HepG2 (cell line): ENCODE data around the gene REEP6. TPM values are rescaled to one million over a fixed set of nuclear protein-coding genes. Genes with fewer than 3 reads are reported as not detected.

Source experiments
- AGO2 ChIP-seq: fragments of 200-400 bp; formaldehyde crosslinking; optimal IDR thresholded peaks from 2 replicates; pipeline ENCODE3; 2017; ENCODE audit warnings: mild to moderate bottlenecking, low read depth, low read length, moderate library complexity
- HMGXB4 ChIP-seq, 2 experiments: sonication (generic) in 1 of 2; formaldehyde crosslinking in 1 of 2; IDR thresholded peaks; 2 replicates each; pipeline versions ENCODE4 v1.4.0 to v1.6.1; 2018 to 2020; ENCODE audit warnings: missing genetic modification reagents in 2 of 2, borderline replicate concordance in 1 of 2, low read depth in 1 of 2, mild to moderate bottlenecking in 1 of 2, missing biosample characterization in 1 of 2
- PRDM15 ChIP-seq: sonication (generic); formaldehyde crosslinking; IDR thresholded peaks from 2 replicates; pipeline ENCODE4 v1.4.0; 2020; ENCODE audit warnings: missing genetic modification reagents
- ZNF510 ChIP-seq: sonication (generic); formaldehyde crosslinking; IDR thresholded peaks from 2 replicates; pipeline ENCODE4 v1.4.0; 2020; ENCODE audit warnings: low read depth, mild to moderate bottlenecking, missing genetic modification reagents
- ZNF704 ChIP-seq: sonication (generic); formaldehyde crosslinking; IDR thresholded peaks from 2 replicates; pipeline ENCODE4 v1.8.1; 2023; ENCODE audit warnings: mild to moderate bottlenecking, inconsistent platforms, moderate library complexity, missing genetic modification reagents, borderline replicate concordance
- polyA plus RNA-seq, 8 experiments: library from polyadenylated mRNA; depleted of rRNA in 3 of 8; stranded (reverse) in 7 of 8; unstranded in 1 of 8; fragments of >200 nt; fragmentation: Illumina TruSeq in 4 of 8; extraction: Trizol in 4 of 8; gene quantifications; 2 replicates each; pipeline versions ENCODE4 v1.2.1 to v1.2.3, GENCODE V29; 2011 to 2016; ENCODE audit warnings: low read depth in 4 of 8, missing spikeins in 1 of 8, mixed read lengths in 1 of 8; ENCODE audit not compliant: insufficient read depth in 1 of 8
- total RNA-seq, 5 experiments: library from RNA; depleted of rRNA; stranded (reverse); fragments of >200 nt; fragmentation: Illumina TruSeq; extraction: Trizol; gene quantifications; 2 replicates each; pipeline ENCODE4 v1.2.3, GENCODE V29; 2016; ENCODE audit warnings: low read depth in 1 of 5
- TF ChIP-seq, protein P1 (sequence below): sonication (generic); formaldehyde crosslinking; IDR thresholded peaks from 2 replicates; pipeline ENCODE4 v1.8.0; 2022; ENCODE audit warnings: missing genetic modification reagents, mild to moderate bottlenecking, borderline replicate concordance
- TF ChIP-seq, protein P2 (sequence below): sonication (generic); formaldehyde crosslinking; IDR thresholded peaks from 2 replicates; pipeline ENCODE4 v1.4.0; 2020; ENCODE audit warnings: missing genetic modification reagents, low read depth, mild to moderate bottlenecking, borderline replicate concordance

Gene REEP6
- total and polyA plus RNA-seq, 2 of the 13 experiments (the other 11 are each of a cell fraction or from before 2014, with no cell fraction given), result 10.0 to 28.8 TPM

DNA sequence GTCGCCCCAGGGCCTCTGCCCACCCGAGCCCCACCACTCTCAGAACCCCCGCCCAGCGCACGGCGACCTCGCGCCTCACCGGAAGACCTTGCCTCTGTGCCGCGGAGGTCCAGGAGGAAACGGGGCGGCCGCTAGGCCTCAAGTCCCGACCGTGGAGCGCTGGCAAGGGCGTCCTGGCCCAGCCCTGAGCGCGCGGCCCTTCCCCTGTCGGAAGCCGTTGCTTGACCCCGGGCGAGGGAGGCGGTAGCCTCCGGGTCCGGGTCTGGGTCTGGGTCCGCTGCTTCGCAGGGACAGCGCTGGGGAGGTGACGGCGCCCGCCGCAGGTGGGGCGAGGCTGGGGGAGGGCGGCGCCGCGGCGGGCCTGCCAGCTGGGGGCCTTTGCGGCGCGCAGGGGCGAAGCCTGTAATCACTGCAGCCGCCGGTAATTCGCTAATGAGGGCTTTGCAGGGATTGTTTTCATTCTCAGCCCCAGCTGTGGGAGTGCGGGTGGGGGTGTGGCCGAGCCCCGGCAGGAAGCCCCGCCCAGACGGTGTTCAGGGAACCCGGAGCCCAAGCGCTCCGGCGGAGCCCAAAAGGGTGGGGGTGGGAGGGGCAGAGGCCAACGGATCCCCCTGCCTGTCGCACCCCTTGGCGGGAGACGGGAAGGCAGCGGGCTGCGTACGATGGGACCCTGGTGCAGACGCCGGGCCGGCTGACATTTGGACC is 20.5 kb upstream of the REEP6 start (continued):
- TF ChIP-seq, protein P1, sequence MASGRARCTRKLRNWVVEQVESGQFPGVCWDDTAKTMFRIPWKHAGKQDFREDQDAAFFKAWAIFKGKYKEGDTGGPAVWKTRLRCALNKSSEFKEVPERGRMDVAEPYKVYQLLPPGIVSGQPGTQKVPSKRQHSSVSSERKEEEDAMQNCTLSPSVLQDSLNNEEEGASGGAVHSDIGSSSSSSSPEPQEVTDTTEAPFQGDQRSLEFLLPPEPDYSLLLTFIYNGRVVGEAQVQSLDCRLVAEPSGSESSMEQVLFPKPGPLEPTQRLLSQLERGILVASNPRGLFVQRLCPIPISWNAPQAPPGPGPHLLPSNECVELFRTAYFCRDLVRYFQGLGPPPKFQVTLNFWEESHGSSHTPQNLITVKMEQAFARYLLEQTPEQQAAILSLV (CRISPR knock-in tag), result 0 out of 2 replicates have a peak, but pooled peaks have one; percentile 30
- no peak for TF ChIP-seq PRDM15
- TF ChIP-seq ZNF510 (CRISPR knock-in tag), result no peak
- TF ChIP-seq HMGXB4 (CRISPR knock-in tag; IDR thresholded peaks at IDR 0.05; ENCODE audit: borderline replicate concordance in 1 of 2, low read depth in 1 of 2), result peak in 1 of 2 experiments; percentile 50; a peak in 1 of 4 replicates
- TF ChIP-seq AGO2, result peak; percentile 90
- TF ChIP-seq ZNF704 (CRISPR knock-in tag), result no peak
- TF ChIP-seq, protein P2, sequence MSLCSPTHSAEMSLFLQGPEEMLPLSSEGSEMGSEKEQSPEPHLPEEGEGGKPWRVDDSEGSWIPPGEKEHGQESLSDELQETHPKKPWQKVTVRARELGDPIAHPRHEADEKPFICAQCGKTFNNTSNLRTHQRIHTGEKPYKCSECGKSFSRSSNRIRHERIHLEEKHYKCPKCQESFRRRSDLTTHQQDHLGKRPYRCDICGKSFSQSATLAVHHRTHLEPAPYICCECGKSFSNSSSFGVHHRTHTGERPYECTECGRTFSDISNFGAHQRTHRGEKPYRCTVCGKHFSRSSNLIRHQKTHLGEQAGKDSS (CRISPR knock-in tag), result no peak
- TF ChIP-seq, all 625 proteins: peak for 74
